ENCODE measurements around the gene PIK3C2A. TPM values are rescaled to one million over a fixed set of nuclear protein-coding genes. Genes with fewer than 3 reads are reported as not detected.

PIK3C2A gene
- total and polyA plus RNA-seq, 2 of the 13 experiments (the other 11 are each of a cell fraction or from before 2014, with no cell fraction given): 27.5 to 49.9 TPM

GRCh38 chr11:17197431-17197898, 10.3 kb downstream of the PIK3C2A start (continued):
- peak; percentile 69 for TF ChIP-seq PAXIP1 (CRISPR knock-in tag; conservative IDR thresholded peaks at IDR 0.05)
- TF ChIP-seq MXD4 (CRISPR knock-in tag; IDR thresholded peaks at IDR 0.05): no peak
- no peak for TF ChIP-seq HOXD1 (CRISPR knock-in tag; IDR thresholded peaks at IDR 0.05)
- TF ChIP-seq ZKSCAN5 (CRISPR knock-in tag; IDR thresholded peaks at IDR 0.05): no peak
- TF ChIP-seq ZBTB14 (CRISPR knock-in tag; IDR thresholded peaks at IDR 0.05): no peak
- no peak for TF ChIP-seq ETS1 (CRISPR knock-in tag; IDR thresholded peaks at IDR 0.05)
- no peak for TF ChIP-seq ZNF501 (CRISPR knock-in tag; IDR thresholded peaks at IDR 0.05)
- TF ChIP-seq ZNF253 (CRISPR knock-in tag; IDR thresholded peaks at IDR 0.05; ENCODE audit: borderline replicate concordance): no peak
- no peak for TF ChIP-seq TP53 (CRISPR knock-in tag; conservative IDR thresholded peaks at IDR 0.05)
- no peak for TF ChIP-seq ZNF33A (CRISPR knock-in tag; IDR thresholded peaks at IDR 0.05; ENCODE audit: borderline replicate concordance)
- TF ChIP-seq ZNF788 (CRISPR knock-in tag; IDR thresholded peaks at IDR 0.05; ENCODE audit: borderline replicate concordance): no peak
- TF ChIP-seq RBM22 (optimal IDR thresholded peaks at IDR 0.05; ENCODE audit: low read length): no peak
- TF ChIP-seq HOXA7 (CRISPR knock-in tag; IDR thresholded peaks at IDR 0.05): no peak
- no peak for TF ChIP-seq TBX2 (CRISPR knock-in tag; IDR thresholded peaks at IDR 0.05; ENCODE audit: borderline replicate concordance)
- TF ChIP-seq ZBTB46 (CRISPR knock-in tag; IDR thresholded peaks at IDR 0.05; ENCODE audit: borderline replicate concordance): no peak
- no peak for TF ChIP-seq MEIS2 (CRISPR knock-in tag; IDR thresholded peaks at IDR 0.05)
- no peak for TF ChIP-seq STAT6 (CRISPR knock-in tag; IDR thresholded peaks at IDR 0.05; ENCODE audit: borderline replicate concordance)
- no peak for TF ChIP-seq TOE1 (CRISPR knock-in tag; IDR thresholded peaks at IDR 0.05)

Data from HepG2 (cell line).